ENCODE measurements around the gene CPM. TPM values are rescaled to one million over a fixed set of nuclear protein-coding genes. Genes with fewer than 3 reads are reported as not detected.
"Not testable (repeated sequence)": the region's sequence is repeated elsewhere in the genome, so short reads cannot be mapped to it uniquely, and the experiment has no call there.

CPM gene
- total RNA-seq, 1 donor from 2014 or later = 0.64 TPM

DNA sequence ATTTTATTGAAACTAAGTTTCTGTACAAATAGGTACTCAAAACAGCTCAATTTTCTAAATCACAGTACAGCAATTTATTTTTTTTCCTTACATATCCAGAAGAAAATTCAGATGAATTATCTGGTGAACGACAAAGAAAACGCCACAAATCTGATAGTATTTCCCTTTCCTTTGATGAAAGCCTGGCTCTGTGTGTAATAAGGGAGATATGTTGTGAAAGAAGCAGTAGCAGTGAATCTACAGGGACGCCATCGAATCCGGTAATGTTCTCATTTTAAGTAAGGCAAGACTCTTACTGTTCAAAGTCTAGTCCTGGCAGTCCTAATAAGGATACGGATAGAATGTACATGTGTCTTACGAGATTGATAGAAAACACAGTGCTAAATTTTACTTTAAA lies 104.3 kb downstream of the CPM start:
- no peak for DNase-seq (ENCODE audit: low read depth in 2 of 2)

DNA sequence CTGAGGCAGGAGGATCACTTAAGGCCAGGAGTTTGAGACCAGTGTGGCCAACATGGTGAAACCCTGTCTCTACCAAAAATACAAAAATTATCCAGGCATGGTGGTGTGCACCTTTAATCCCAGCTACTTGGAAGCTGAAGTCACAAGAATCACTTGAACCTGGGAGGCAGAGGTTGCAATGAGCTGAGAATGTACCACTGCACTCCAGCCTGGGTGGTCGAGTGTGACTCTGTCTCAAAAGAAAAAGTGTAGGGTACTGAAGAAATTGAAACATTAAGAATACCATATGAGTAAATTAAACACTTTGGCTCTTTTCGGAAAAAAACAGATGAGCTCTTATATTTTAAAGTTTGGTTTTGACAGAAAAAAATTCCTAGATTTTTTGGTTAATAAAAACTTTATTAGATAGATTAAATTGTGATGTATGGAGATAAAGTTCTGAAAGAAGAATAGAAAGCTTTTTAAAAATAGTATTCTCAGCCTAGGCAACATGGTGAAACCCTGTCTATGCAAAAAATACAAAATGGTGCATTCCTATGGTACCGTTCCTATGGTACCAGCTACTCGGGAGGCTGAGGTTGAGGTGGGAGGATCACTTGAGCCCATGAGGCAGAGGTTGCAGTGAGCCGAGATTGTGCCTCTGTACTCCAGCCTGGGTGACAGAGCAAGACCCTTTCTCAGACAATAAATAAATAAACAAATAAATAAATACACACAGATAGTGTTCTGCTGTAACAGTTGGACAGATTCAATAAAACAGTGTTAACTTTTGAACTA lies 104.9 kb downstream of the CPM start:
- no peak for DNase-seq (ENCODE audit: low read depth in 2 of 2)

DNA sequence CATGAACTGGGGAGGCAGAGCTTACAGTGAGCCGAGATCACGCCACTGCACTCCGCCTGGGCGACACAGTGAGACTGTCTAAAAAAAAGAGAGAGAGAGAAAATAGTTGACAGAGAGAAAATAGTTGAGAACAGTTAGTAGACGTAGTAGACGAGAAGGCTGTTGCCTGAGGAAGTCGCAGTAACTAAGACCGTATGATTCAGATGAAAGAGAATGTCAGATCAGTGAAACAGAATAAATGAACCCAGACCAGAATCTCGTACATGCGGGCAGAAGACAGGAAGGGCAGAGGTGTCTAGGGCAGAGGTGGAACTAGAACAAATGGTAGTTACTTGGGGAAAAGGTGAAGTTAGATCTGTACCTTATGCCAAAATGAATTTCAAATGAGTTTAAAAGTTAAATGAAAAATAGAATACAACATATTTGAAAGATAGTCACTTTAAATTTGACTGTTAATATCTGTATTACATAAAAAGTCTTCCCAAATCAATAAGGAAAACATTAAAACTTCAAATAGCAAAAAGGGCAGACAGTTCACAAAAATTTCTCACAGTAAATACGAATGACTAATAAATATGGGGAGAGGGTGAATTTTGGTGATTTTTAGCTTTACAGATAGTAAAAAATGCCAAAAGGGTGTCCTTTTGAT lies 107.3 kb downstream of the CPM start:
- DNase-seq (ENCODE audit: low read depth in 2 of 2) = no peak

DNA sequence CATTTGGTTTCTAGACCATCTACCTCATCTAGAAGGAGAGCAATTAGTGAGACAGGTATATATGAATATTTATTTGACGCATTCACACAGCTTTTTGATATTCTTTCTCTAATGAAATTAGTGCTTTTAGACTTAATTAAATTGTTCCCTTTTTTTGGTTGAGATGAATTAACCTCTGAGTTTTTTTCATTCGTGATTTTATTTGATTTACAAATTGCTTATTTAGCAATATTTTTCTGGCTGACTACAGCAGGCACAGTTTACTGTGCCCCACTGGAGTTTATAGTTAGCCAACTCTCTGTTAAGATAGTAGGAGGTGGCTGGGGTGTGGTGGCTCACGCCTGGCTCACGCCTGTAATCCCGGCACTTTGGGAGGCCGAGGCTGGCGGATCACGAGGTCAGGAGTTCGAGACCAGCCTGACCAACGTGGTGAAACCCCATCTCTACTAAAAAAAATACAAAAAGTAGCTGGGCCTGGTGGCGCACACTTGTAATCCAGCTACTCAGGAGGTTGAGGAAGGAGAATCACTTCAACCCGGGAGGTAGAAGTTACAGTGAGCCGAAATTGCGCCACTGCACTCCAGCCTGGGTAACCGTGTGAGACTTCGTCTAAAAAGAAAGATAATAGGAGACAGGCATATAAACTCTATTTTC lies 108.2 kb downstream of the CPM start:
- DNase-seq (ENCODE audit: low read depth in 2 of 2) = no peak

DNA sequence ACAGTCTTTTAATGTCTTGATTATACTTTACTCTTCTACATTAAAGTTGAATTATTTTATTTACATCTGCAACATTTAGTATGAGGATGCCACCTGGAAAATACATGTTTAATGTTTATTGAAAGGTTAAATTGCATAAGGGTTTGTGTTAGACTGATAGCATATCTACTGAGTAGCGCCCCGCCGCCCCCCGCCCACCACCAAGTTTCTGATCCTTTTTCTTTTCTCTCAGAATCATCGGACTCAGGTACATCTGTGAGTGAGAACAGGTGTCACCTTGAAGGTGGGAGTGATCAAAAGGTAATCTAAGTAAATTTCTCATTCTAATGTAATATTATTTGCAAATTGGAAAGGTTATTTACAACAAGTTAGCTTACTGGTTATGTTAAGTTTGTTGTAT lies 108.8 kb downstream of the CPM start:
- DNase-seq (ENCODE audit: low read depth in 2 of 2) = no peak

DNA sequence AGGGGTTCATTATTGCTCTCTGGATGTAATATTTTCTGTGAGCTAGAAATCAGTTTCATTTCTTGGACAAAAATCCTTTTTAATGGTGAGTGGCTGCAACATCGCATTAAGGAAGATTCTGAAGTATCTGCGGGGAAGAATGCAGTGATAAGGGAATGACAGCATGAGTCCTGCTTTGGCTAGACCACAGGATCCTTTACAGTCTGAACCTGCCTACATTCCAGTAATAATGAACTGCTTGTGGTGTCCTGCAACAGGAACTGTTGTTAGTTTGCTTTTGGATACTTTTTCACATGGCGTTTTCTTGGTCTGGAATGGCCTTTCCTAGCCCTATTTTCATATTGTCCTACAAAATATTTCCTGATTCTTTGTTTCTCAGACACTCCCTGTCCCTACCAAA lies 109.3 kb downstream of the CPM start:
- DNase-seq (ENCODE audit: low read depth in 2 of 2) = no peak

DNA sequence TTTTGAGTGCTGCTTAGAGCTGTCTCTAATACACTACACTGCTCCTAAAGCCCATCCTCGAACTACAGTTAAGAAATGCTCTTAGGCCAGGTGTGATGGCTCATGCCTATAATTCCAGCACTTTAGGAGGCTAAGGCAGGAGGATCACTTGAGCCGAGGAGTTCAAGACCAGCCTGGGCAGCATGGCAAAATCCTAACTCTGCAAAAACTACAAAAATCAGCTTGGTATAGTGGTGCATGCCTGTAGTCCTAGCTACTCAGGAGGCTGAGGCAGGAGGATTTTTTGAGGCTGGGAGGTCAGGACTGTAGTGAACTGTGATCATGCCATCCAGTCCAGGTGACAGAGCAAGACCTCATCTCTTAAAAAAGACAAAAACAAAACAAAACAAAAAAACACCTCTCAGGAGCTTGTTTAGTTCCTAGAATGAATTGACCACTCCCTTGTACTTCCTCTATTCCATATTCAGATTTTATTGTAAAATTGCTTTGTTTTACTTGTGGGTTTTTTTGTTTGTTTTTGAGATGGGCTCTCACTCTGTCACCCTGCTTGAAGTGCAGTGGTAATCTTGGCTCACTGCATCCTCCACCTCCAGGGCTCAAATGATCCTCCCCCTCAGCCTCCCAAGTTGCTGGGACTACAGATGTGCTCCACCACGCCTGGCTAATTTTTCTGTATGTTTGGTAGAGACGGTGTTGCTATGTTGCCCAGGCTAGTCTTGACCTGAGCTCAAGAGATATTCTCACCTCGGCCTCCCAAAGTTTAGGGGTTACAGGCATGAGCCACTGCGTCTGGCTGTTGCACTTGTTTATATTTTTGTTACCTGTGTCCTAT lies 111.4 kb downstream of the CPM start:
- no peak for DNase-seq (ENCODE audit: low read depth in 2 of 2)

DNA sequence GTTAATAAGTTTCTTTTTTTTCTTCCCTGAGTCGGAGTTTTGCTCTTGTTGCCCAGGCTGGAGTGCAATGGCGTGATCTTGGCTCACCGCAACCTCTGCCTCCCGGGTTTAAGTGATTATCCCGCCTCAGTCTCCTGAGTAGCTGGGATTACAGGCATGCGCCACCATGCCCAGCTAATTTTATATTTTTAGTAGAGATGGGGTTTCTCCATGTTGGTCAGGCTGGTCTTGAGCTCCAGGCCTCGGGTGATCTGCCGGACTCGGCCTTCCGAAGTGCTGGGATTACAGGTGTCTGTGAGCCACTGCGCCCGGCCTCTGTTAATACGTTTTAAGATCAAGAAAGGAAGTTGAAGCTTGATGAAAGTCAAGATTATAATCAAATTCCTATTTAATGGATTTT lies 113.5 kb downstream of the CPM start:
- not testable (repeated sequence) for DNase-seq (ENCODE audit: low read depth in 2 of 2)

DNA sequence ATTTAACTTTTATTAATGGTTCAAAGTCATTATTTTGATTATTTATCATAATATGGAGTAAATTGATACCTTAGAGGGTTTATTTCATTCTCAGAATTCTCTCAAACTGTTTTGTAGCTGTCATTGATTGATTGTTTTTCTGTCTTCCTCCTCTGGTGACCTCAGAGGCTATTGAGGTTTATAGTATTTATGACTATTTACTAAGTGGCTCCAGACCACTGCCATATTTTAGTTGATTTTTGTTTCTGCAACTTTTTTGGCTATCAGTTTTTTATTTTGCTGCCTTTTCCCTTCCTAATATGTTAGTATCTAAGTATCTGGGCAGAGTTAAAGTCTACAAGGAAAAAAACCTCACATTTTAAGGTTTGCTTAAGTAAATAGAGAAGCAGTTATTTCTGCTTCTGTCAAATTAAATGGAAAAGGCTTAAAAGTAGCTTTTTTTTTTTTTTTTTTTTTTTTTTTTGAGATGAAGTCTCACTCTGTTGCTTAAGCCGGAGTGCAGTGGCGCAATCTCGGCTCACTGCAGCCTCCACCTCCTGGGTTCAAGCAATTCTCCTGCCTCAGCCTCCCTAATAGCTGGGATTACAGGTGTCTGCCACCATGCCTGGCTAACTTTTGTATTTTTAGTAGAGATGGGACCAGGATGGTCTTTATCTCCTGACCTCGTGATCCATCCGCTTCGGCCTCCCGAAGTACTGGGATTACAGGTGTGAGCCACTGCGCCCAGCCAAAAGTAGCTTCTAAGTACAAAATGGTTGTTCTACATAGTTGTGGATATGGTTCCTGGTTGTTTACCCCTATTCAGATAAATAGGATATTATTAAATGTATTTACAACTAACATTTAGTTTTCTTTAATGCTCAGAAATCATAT lies 116.8 kb downstream of the CPM start:
- no peak for DNase-seq (ENCODE audit: low read depth in 2 of 2)

DNA sequence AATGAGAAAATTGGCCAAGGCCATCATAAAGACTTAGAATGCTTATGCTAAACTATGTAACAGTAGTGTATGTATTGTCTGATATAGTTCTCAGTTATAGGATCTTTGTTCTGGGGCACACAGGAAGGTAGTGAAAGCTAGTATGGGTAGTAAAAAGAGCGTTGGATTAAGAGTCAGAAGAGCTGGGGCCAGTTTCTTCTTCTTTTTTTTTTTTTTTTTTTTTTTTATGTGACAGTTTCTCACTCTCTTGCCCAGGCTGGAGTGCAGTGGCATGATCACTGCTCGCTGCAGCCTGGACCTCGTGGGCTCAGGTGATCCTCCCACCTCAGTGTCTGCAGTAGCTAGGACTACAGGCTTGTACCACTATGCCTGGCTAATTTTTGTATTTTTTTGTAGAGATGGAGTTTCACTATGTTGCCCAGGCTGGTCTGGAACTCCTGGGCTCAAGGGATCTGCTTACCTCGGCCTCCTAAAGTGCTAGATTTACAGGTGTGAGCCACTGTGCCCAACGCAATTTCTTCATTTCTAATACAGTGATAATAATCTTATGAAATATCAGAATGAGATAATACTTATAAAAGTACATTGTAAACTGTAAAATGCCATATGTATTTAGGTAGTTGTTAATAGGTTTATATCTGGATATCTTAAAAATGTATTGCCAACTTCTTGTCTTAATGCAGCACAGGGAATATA lies 117.6 kb downstream of the CPM start:
- no peak for DNase-seq (ENCODE audit: low read depth in 2 of 2)

DNA sequence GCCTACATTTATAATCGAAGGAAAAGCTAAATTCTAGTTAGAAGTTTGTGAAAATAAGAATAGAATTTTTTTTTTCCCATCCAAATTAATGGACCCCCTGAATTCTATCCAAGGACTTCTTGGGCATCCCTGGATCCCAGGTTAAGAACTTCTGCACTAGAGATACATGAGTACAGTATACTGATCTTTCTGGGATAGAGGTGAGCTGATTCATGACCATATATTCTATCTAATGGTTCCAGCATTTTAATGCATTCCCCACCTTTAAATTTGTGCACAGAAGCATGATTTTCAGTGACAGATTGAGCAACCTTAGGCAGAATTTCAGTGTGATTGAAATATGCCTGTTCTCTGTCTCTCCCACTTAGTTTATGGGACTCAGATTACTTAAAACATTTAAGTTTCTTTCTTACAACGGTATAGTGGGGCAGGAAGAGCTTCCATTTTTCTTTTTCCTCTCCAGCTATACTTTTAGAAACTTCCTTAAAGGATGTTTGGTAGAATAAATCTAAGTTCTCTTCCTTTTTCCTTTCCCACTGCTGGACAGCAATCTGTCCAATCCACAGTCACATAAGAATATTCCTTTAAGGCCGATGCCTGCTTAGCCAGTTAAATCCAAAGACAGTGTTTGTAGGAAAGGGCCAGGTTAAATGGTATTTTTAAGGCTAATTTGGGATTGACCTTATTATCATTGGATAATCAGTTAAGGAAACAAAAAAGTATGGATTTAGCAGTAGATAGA lies 118.3 kb downstream of the CPM start:
- DNase-seq (ENCODE audit: low read depth in 2 of 2) = no peak

DNA sequence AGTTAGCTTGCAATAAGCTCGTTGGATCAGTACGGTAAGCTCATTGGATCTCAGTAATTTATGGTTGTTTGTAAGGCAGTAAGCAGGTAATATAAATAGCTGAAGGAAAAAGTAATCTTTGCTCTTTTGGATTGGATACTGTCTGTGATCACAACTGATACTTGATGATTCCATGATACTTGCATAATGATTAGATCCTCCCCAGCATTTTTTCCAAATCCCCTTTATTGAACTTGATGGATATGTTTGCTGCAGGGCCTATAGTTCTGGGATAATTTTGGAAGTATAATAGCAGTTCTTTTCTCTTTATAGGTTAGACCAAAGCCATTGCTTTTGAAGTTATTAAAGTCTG lies 119.8 kb downstream of the CPM start:
- DNase-seq (ENCODE audit: low read depth in 2 of 2) = no peak

DNA sequence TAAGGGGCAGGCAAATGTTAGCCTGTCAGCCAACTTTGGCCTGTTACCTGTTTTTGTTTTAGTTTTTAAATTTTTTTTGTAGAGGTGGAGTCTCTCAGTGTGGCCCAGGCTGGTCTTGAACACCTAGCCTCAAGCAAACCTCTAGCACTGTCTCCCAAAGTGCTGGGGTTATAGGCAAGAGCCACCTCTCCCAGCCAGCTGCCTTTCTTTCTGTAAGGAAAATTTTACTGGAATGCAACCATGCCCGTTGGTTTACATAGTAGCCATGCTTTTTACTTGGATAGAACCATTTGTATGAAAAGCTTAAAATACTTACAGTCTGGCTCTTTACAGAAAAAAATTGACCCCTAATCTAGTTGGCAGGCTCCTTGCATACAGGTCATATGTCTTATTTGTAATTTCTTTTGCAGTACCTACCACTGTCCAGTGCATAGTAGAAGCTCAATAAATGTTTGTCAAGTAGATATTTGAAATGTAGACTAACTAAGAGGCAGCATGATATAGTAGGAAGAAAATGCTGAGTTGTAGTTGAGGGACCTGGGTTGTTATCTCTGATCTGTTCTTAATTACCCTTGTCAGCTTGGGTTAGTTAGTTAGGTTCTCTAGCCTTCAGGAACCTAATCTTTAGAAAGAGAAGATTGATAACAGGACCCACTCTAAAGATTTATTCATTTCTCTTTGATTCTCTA lies 120.3 kb downstream of the CPM start:
- no peak for DNase-seq (ENCODE audit: low read depth in 2 of 2)

DNA sequence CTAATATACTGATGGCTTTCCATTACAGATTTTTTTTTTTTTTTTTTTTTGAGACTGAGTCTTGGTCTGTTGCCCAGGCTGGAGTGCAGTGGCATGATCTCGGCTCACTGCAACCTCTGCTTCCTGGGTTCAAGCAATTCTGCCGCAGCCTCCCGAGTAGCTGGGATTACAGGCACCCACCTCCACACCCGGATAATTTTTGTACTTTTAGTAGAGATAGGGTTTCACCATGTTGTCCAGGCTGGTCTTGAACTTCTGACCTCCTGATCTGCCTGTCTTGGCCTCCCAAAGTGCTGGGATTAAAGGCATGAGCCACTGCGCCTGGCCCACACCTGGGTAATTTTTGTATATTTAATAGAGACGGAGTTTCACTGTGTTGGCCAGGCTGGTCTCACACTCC lies 121.4 kb downstream of the CPM start:
- DNase-seq (ENCODE audit: low read depth in 2 of 2) = not testable (repeated sequence)

DNA sequence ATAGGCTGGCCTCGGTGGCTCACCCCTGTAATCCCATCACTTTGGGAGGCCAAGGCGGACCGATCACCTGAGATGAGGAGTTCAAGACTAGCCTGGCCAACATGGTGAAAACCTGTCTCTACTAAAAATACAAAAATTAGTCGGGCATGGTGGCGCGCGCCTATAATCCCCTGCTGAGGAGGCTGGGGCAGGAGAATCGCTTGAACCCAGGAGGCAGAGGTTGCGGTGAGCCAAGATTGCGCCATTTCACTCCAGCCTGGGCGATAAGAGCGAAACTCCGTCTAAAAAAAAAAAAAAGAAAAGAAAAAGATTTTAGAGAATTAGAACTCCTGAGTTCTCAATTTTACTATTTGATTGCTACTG lies 123.0 kb downstream of the CPM start:
- not testable (repeated sequence) for DNase-seq (ENCODE audit: low read depth in 2 of 2)

DNA sequence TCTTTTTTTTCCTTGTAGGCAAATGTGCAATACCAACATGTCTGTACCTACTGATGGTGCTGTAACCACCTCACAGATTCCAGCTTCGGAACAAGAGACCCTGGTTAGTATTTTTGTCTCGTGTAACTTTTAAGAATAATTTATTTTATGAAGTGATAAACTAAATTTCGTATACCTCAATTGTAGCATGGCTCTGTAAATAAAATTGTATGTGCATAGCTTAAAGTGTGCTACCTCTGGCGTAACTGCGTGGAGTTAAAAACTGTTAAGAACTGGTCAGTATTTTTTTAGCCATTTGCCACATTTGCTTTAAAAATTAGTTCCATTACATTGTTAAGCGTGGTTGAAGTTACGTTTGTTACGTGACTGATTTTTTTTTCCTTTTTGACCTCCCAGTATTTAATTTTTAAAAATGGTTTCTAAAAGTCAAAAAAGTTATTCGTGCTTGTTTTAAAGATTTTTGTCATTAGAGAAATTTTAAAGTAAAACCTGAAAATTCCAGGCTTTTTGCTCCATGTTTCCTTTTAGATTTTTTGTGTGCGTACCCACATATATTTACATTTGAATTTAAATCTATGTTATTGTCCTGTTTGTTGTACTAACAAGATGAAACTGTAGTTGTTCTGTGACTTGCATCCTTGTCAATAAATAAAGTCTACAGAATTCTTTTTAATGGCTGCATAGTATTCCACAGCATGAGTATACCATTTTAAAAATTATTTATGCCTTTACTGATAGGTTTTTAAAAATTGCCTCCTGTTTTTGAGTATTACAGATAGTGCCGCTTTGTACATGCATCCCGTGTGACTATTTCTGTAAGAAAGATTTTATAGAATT lies 123.6 kb downstream of the CPM start:
- DNase-seq (ENCODE audit: low read depth in 2 of 2) = no peak

DNA sequence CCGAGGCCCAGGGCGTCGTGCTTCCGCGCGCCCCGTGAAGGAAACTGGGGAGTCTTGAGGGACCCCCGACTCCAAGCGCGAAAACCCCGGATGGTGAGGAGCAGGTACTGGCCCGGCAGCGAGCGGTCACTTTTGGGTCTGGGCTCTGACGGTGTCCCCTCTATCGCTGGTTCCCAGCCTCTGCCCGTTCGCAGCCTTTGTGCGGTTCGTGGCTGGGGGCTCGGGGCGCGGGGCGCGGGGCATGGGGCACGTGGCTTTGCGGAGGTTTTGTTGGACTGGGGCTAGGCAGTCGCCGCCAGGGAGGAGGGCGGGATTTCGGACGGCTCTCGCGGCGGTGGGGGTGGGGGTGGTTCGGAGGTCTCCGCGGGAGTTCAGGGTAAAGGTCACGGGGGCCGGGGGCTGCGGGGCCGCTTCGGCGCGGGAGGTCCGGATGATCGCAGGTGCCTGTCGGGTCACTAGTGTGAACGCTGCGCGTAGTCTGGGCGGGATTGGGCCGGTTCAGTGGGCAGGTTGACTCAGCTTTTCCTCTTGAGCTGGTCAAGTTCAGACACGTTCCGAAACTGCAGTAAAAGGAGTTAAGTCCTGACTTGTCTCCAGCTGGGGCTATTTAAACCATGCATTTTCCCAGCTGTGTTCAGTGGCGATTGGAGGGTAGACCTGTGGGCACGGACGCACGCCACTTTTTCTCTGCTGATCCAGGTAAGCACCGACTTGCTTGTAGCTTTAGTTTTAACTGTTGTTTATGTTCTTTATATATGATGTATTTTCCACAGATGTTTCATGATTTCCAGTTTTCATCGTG lies 124.4 kb downstream of the CPM start:
- peak; percentile 91 to 97 for DNase-seq (ENCODE audit: low read depth in 2 of 2)

All from dermis microvascular lymphatic vessel endothelial cell (primary cell).